GM12892 (cell line): ENCODE data around the gene CLDN19.

ENCODE experiments used
- DNase-seq: peaks from one replicate; pipeline ENCODE4 v3.0.0; 2011; ENCODE audit not compliant: insufficient read length
- FAIRE-seq: peaks from 2 replicates; lab custom pipeline; 2011; peaks lifted over from hg19 to GRCh38; lab: Jason Lieb, UNC
- POLR2A ChIP-seq: IDR thresholded peaks from 2 replicates; pipeline ENCODE4 v1.6.1; 2011; ENCODE audit warnings: low read depth, low read length, control low read depth
- POLR2AphosphoS5 ChIP-seq: IDR thresholded peaks from 2 replicates; pipeline ENCODE4 v1.6.1; 2011; ENCODE audit warnings: low read depth, low read length, control low read depth
- TAF1 ChIP-seq: IDR thresholded peaks from 2 replicates; pipeline ENCODE4 v1.6.1; 2011; ENCODE audit warnings: low read depth, mild to moderate bottlenecking, control low read depth, low read length, borderline replicate concordance

The CLDN19 gene

GRCh38 chr1:42745851-42746250, 5.8 kb upstream of the CLDN19 start:
- no peak for DNase-seq
- FAIRE-seq, result no peak
- TF ChIP-seq TAF1 (no peak), POLR2AphosphoS5 (no peak), POLR2A (no peak)

GRCh38 chr1:42744148-42744413, 4.0 kb upstream of the CLDN19 start:
- FAIRE-seq (no peak), DNase-seq (no peak)
- TF ChIP-seq POLR2AphosphoS5 (no peak), TAF1 (no peak), POLR2A (no peak)

- no peak for FAIRE-seq
- no peak for DNase-seq
- no peak for TF ChIP-seq POLR2A
- TF ChIP-seq POLR2AphosphoS5, result no peak
- TF ChIP-seq TAF1, result no peak
Measured at GRCh38 chr1:42743317-42744147, 3.5 kb upstream of the CLDN19 start.

GRCh38 chr1:42742617-42743316, 2.7 kb upstream of the CLDN19 start:
- TF ChIP-seq POLR2A (no peak), POLR2AphosphoS5 (no peak), TAF1 (no peak)
- DNase-seq, result no peak
- FAIRE-seq, result no peak

- FAIRE-seq (no peak), DNase-seq (no peak)
- TF ChIP-seq POLR2A, result no peak
Measured at GRCh38 chr1:42742141-42742540, 2.1 kb upstream of the CLDN19 start.

GRCh38 chr1:42741706-42742105, 1.7 kb upstream of the CLDN19 start:
- FAIRE-seq, result no peak
- TF ChIP-seq POLR2A (no peak), POLR2AphosphoS5 (no peak), TAF1 (no peak)
- no peak for DNase-seq

- FAIRE-seq (no peak), DNase-seq (no peak)
- TF ChIP-seq TAF1 (no peak), POLR2AphosphoS5 (no peak), POLR2A (no peak)
Measured at GRCh38 chr1:42740851-42741580, 980 bp upstream of the CLDN19 start.

- DNase-seq (no peak), FAIRE-seq (no peak)
- TF ChIP-seq POLR2A, result no peak
- no peak for TF ChIP-seq POLR2AphosphoS5
- TF ChIP-seq TAF1, result no peak
Measured at GRCh38 chr1:42738678-42739226, 1.3 kb downstream of the CLDN19 start.

- FAIRE-seq (no peak), DNase-seq (no peak)
- TF ChIP-seq POLR2AphosphoS5 (no peak), POLR2A (no peak), TAF1 (no peak)
Measured at GRCh38 chr1:42737986-42738677, 1.9 kb downstream of the CLDN19 start.

- no peak for TF ChIP-seq POLR2AphosphoS5
- no peak for TF ChIP-seq POLR2A
- no peak for TF ChIP-seq TAF1
- FAIRE-seq (peak; percentile 70), DNase-seq (no peak)
Measured at GRCh38 chr1:42737257-42737656, 2.8 kb downstream of the CLDN19 start.
